Lower lobe of right lung (tissue), 2 donors: ENCODE results near the gene PRSS1. TPM values are rescaled to one million over a fixed set of nuclear protein-coding genes. Genes with fewer than 3 reads are reported as not detected.

Experiments used
- ATAC-seq, 2 donors: fragments of 200-7000 bp; cut with Tn5 transposase; one replicate each; pipeline ENCODE4 v1.9.1; 2020 to 2022; ENCODE audit warnings: mild to moderate bottlenecking in 2 of 2, moderate library complexity in 2 of 2
- DNase-seq: peaks from one replicate; pipeline ENCODE4 v3.0.0-alpha.2; 2020
- H3K27ac ChIP-seq: fragments of 200-600 bp; one replicate; pipeline ENCODE4 v1.8.0; 2022
- H3K27me3 ChIP-seq: fragments of 200-600 bp; one replicate; pipeline ENCODE4 v1.8.0; 2022; ENCODE audit warnings: low read depth
- H3K36me3 ChIP-seq: fragments of 200-600 bp; one replicate; pipeline ENCODE4 v1.8.0; 2022; ENCODE audit warnings: mild to moderate bottlenecking
- H3K4me1 ChIP-seq: fragments of 200-600 bp; one replicate; pipeline ENCODE4 v1.8.0; 2022
- H3K4me3 ChIP-seq: fragments of 200-600 bp; one replicate; pipeline ENCODE4 v1.8.0; 2022; ENCODE audit warnings: mild to moderate bottlenecking
- H3K9me3 ChIP-seq: fragments of 200-600 bp; one replicate; pipeline ENCODE4 v1.8.0; 2022
- CTCF ChIP-seq: fragments of 200-600 bp; IDR thresholded peaks from one replicate; pipeline ENCODE4 v1.8.0; 2022; ENCODE audit warnings: antibody characterized with exemption, mild to moderate bottlenecking
- intact Hi-C: fragments of 100-400 bp; cut with DNase I; formaldehyde crosslinking; loops from one replicate; pipeline ENCODE4 v1.11.0; 2022
- total RNA-seq: library from RNA; stranded (reverse); fragmentation: NEBNext Ultra II Directional; extraction: Animal tissue kit (Norgen Biotek cat#: 25700); gene quantifications from one replicate; pipeline ENCODE4 v1.2.1, GENCODE V29; 2021
- donor health status: DM: no; HTN: yes; CAD: no; lungs with severe emphysema.

Gene PRSS1
- total RNA-seq, 1 donor from 2014 or later: not detected

GRCh38 chr7:142796001-142796500 lies 46.8 kb downstream of the PRSS1 start:
- peak overlapping the region; percentile 44 for H3K4me3 ChIP-seq

GRCh38 chr7:142796501-142797390 lies 47.5 kb downstream of the PRSS1 start:
- Histone ChIP-seq H3K4me1 (peaks cover 16% of the 10 kb centered on the region), H3K27me3 (peaks cover 34% of the 10 kb centered on the region), H3K9me3 (no peaks in the 10 kb centered on the region), H3K27ac (peak overlapping the region; percentile 76), H3K4me3 (peak overlapping the region; percentile 44), H3K36me3 (no peaks in the 10 kb centered on the region)
- no peak for TF ChIP-seq CTCF
- intact Hi-C loops: no loop called here
- ATAC-seq (peak; percentile 22 to 29), DNase-seq (no peak)

More at GRCh38 chr7:142796001-142796500, 46.8 kb downstream of the PRSS1 start:
- DNase-seq: no peak
- no peak for ATAC-seq
- intact Hi-C loops: no loop called here
- H3K27ac ChIP-seq: peak overlapping the region; percentile 76
- H3K9me3 ChIP-seq: no peaks in the 10 kb centered on the region
- no peak for TF ChIP-seq CTCF
- H3K36me3 ChIP-seq: no peaks in the 10 kb centered on the region
- H3K27me3 ChIP-seq: peaks cover 34% of the 10 kb centered on the region
- H3K4me1 ChIP-seq: peaks cover 16% of the 10 kb centered on the region

GRCh38 chr7:142797391-142798377 lies 48.4 kb downstream of the PRSS1 start:
- intact Hi-C loops: no loop called here
- Histone ChIP-seq H3K27me3 (peaks cover 34% of the 10 kb centered on the region), H3K27ac (peak overlapping the region; percentile 76), H3K4me1 (peaks cover 16% of the 10 kb centered on the region), H3K36me3 (no peaks in the 10 kb centered on the region), H3K9me3 (no peaks in the 10 kb centered on the region), H3K4me3 (peak overlapping the region; percentile 44)
- no peak for TF ChIP-seq CTCF
- peak; percentile 20 to 30 for ATAC-seq
- no peak for DNase-seq

- Histone ChIP-seq H3K27ac (peak overlapping the region; percentile 76), H3K4me3 (peak overlapping the region; percentile 44), H3K9me3 (no peaks in the 10 kb centered on the region), H3K4me1 (peaks cover 16% of the 10 kb centered on the region), H3K36me3 (no peaks in the 10 kb centered on the region), H3K27me3 (peaks cover 34% of the 10 kb centered on the region)
- intact Hi-C loops: no loop called here
- DNase-seq (no peak), ATAC-seq (no peak)
- TF ChIP-seq CTCF: no peak
Measured at GRCh38 chr7:142798451-142799436, 49.5 kb downstream of the PRSS1 start.
